Endometrial microvascular endothelial cells (primary cell): ENCODE data around the gene PAIP2B. TPM values are rescaled to one million over a fixed set of nuclear protein-coding genes. Genes with fewer than 3 reads are reported as not detected.

Experiments
- in situ Hi-C: cut with HindIII; loops from 2 replicates; pipeline ENCODE4 v1.10.0; 2017; ENCODE audit warnings: low sequenced_read_pairs, low pct_unique_long_range_greater_than_20kb; ENCODE audit errors: inconsistent ontology term
- total RNA-seq: library from RNA; depleted of rRNA; stranded (reverse); fragments of >200 nt; gene quantifications from one replicate; pipeline ENCODE4 v1.2.3, GENCODE V29; 2015; ENCODE audit errors: inconsistent ontology term

The PAIP2B gene
- total RNA-seq, 1 donor from 2014 or later: 1.1 TPM

DNA sequence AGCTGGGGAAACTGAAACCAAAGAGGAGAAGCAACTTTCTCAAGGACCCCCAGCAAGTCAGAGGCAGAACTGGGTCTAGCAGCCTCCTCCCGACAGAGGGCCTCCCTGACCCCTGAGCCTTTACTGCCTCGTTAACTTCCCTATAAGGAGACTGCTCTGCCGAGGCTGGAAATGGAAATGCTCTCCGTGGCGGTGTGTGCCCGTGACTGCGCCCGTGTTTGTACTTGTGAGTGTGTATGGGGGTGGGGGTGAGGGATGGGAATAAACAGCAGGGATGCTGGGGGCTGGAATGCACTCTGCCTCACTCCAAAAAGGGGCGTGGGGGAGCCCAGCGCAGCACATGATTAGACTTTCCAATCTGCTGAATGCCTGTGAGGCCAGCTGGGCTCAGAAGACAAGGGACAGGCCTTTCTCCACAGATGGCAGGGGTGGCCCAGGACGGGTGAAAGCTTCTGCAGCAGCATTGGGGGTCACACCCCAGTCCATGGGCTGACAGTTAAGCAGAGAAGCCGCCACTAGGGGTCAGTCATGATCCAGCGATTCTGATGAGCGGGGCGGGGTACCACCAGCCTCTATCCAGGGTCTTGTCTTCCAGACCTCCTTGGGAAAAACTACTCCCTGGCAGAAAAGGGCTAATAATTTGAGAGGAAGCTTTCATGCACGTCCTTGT lies 69.6 kb downstream of the PAIP2B start:
- in situ Hi-C loops: no loop called here

DNA sequence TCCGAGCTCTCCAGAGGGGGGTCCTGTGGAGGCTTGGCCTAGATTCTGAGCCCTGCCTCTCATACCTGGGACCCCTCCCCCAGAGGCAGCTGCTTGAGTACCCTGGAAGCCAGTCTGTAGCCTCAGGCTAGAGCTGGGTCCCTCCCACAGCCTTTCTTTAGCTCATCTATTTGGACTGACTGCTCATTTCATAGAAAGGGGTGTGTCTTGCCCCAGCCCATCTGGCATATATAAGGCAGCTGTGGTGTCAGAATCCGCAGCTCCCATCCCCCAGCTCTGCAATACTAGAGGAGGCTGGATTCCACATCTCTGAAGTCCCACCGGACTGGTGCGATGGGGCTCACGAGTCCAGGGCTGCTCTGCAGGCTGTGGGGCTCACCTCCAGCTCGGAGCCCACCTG lies 70.3 kb downstream of the PAIP2B start:
- in situ Hi-C loops: no loop called here

DNA sequence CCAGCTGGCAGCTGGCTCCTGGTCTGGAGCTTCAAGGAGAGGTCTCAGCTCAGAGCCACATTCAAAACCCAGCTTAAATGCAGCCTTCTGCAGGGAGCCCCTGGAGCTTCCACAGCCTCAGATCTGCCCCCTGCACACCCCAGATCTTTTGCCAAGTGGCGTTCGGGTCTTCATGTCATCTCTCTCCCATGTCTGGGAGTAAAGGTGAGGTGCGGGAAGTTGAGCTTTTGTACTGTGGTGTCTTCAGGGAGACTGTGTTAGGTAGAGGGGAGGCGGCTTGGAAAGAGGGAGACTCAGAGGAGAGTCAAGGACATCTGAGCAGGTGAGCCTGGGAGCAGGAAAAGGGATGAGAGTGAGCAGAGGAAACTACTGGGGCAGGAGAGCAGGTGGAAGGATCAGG lies 71.1 kb downstream of the PAIP2B start:
- in situ Hi-C loops: no loop called here

DNA sequence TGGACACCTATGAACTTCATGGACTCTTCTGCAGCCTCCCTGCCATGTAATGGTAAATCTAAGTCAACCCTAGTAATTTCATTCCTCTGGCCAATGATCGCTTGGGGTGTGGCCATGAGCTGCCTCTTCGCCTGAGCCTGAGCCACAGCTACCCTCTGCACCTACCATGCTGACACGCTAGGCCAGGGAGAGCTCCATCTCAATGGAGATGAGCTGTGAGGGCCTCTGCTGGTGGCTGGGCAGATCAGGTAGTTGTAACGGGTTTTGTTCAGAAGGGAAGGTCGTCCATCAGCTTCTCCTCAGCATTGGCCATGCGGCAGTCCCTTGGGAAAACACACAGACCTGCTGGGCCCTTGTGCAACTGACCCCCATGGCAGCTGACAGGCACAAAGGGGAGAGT lies 72.1 kb downstream of the PAIP2B start:
- in situ Hi-C loops: no loop called here

DNA sequence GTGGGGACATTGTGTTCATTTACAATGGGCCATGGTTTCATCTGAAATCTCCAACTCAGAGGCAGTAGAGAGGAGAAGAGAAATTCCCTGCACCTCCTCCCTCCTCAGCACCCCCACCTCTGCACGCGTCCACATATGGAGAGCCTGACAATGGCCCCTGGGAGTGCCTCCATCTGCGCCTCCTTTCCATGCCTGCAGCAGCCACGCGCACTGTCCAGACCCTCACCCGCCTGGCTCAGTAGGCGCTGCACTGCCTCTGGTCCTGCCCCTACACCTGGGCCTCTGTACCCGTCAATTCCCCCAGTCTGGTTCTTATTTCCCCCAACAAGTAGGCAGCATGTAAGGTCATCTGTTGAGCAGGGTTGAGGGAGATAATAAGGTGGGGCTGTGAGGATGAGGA lies 72.6 kb downstream of the PAIP2B start:
- in situ Hi-C loops: no loop called here

DNA sequence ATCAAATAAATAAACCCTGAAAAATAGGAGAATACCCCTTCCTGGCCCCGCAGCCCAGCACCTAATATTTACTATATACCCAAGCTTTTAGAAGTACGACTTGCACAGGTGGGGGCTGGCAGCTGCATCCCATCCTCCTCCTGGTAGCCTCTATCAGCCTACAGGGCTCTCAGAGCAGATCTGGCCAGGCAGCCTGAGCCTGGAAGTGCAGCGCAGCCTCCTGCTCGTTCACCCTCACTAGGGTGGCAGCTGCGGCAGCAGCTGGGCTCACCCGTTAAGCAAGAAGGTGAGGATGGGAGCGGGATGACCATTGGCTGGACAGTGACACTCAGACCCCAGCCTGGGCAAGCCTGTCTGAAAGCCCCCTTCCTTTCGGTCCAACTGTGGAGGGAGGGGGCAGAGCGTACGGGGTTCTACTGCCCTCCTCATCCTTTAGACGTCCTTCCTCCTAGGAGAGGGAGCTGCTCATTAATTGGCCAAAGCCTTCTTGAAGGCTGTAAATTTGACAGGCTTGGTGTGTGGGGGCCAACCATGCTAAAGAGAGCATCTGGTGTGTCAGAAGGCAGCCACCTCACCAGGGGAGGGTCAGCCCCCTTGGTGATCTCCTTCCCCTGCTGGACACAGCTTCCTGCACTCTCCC lies 73.2 kb downstream of the PAIP2B start:
- in situ Hi-C loops: no loop called here

DNA sequence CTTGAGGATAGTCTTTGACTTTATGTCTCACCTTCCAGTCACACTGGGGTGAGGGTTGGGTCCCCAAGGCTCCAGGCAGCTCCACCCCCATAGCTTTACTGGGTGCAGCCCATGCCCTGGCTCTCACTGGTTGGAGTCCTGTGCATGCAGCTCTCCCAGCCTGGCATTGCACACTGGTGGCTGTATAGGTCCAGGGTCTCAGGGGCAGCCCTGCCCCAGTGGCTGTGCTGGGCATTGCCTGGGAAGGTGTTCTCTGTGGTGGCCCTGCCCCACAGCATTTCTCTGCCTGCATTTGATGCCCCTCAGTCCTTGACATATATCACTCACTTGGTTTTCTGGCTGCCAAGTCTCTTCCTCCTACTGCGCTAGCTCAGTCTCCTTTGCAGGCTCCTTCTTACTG lies 75.3 kb downstream of the PAIP2B start:
- in situ Hi-C loops: no loop called here

DNA sequence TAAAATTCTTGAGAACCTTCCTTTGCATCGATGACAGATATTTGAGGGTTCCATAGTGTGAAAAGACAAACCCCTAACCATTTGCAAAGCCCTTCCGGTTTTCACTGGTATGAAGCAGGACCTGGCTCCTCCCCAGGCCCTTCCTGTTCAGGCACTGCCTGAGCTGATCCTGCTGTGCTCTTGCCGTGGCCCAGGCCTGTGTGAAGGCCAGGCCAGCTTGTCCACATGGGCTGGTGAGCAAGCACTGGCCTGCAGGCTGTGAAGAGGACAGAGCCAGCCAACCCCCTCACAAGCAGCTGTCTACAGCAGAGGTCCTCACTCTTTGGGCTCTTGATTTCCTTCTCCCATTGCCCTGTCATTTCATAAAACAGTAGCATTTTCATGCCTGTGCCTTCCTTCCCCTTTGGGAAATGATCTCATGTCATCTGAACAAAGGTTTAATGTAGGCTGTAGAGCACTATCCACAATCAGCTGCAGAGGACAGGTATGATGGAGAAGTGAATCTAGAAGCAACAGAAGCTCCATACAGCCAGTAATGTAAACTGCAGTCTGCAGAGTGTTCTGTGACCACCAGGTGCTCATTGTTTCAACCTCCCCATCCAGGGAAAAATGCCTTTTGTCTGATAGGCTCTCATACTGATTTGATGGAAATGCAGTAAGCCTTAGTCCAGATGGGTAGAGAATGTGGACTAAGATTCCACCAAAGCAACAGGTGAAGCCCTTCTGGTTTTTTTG lies 76.7 kb downstream of the PAIP2B start:
- in situ Hi-C loops: no loop called here

DNA sequence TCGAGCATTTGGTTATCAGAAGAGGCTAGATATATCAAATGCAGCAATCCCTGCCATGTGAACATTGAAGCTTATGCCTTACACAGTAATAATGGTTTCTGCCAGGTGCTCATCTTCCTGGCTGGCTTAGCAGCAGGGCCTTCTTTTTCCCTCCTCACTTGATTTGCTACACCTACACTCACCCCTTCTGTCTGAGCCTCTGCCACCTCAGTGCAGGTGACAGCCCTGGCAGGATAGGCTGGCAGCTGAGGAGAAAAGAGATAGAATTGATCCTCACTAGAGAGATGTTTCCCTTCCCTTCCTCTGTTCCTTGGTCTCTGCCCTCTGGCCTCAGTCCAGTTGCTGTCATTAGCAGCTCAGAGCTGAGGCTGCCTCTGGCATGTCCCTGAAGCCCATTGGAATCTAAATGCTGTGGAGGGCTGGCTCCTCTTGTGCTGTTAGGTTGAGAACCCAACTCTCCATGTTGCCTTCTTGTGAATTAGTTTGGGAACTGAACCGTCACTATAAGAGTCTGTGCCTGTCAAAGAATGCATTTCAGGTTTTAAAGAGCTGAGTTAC lies 78.3 kb downstream of the PAIP2B start:
- in situ Hi-C loops: no loop called here

DNA sequence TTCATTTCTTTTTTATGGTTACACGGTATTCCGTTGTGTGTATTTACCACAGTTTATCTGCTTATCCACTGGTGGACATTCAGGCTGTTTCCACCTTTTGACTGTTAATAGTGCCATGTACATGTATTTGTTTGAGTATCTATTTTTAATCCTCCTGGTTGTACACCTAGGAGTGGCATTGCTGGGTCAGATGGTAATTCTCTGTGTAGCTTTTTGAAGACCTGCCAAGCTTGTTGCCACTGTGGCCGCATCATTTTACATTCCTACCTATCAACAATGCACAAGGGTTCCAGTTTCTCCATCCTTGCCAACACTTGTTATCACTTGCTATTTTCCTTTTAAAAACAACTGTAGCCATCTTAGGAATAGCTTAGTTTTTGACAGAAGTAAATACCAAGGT lies 83.1 kb downstream of the PAIP2B start:
- in situ Hi-C loops: no loop called here

DNA sequence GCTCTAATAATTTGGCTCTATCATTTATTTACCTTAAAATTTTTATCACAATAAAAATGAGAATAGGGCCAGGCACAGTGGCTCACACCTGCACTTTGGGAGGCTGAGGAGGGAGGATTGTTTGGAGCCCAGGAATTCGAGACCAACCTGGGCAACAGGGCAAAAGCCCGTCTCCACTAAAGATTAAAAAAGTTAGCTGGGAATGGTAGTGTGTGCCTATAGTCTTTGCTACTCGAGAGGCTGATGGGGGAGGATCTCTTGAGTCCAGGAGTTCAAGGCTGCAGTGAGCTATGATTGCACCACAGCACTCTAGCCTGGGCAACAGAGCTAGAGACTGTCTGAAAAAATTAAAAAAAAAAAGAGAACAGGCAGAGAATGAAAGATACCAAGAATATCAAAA lies 90.7 kb downstream of the PAIP2B start:
- in situ Hi-C loops: no loop called here

DNA sequence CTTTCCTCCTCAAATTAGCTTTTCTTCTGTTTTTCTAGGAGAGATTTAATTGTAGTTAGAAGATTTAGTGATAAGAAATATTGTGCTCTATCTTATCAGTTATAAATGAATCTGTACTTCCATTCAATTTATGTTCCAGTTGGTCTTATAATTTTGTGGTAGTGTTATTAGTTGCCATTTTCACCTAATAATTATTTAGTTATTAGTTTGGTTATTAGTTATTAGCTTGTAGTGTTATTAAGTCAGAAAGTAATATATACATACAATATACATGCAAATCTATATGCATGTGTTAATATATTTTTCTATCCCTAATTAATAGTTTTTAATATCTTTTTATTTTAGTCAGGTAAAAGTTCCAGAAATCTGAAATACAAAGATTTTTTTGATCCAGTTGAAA lies 93.3 kb downstream of the PAIP2B start:
- in situ Hi-C loops: no loop called here

Other genes with a start within 250 kb of the PAIP2B start
- gene ANKRD53, start 248.5 kb downstream of the PAIP2B start, total RNA-seq: not detected
- gene TEX261, start 232.2 kb downstream of the PAIP2B start, total RNA-seq: 88.5 TPM
- gene NAGK, start 158.5 kb downstream of the PAIP2B start, total RNA-seq: 105 TPM
- 4.7 TPM for gene MCEE, start 96.9 kb downstream of the PAIP2B start, total RNA-seq
- 10.8 TPM for gene MPHOSPH10, start 96.5 kb downstream of the PAIP2B start, total RNA-seq
- gene ZNF638, start 104.7 kb upstream of the PAIP2B start, total RNA-seq: 88.4 TPM
- gene DYSF, start 226.5 kb upstream of the PAIP2B start, total RNA-seq: 97.4 TPM